GM12864 (cell line): ENCODE measurements around the gene SHISAL2A.

Experiments used
- DNase-seq: peaks from one replicate; pipeline ENCODE4 v3.0.0-alpha.2; 2011; ENCODE audit warnings: low read depth
- H3K4me3 ChIP-seq: 2 replicates; pipeline ENCODE4 v1.5.1; 2011; ENCODE audit warnings: mild to moderate bottlenecking, low read depth, low read length, control low read depth
- TF ChIP-seq, protein P1 (sequence below): IDR thresholded peaks from 2 replicates; pipeline ENCODE4 v1.5.1; 2011; ENCODE audit warnings: low read depth, mild to moderate bottlenecking, moderate library complexity, low read length, control low read depth, inconsistent platforms; ENCODE audit errors: missing control alignments

The SHISAL2A gene

DNA sequence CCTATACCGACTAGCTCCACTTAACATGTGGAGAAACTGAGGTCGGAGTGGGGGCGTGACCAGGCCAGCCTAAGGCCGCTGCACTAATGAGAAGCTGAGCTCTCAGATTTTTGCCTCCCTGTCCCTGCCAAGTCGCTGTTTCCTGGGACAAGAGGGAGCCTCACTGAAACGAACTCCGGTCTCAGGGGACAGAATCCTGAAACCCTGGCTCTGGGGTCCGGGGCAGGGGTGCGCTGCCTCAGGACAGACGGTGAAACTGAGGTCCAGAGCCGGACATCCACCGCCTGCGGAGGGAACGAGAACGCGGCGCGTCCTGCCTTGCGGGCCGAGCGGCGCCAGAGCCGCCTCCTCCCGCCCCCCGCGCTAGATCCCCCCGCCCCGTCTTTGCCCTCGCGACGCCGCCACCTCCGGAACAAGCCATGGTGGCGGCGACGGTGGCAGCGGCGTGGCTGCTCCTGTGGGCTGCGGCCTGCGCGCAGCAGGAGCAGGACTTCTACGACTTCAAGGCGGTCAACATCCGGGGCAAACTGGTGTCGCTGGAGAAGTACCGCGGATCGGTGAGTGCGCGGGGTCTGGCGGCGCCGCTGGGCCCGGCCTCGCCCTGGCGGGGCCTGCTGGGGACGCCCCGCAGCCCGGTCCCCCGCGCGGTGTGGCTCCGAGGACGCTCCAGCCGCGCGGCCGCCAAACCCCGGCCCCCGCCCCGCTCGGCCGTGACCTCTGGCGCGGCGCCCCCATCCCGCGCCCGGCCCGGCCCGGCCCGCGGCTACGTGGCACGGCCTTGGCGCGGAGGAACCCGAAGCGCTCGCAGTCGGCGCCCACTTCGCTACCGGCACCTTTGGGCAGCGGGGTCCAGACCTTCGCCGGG is 30.7 kb upstream of the SHISAL2A start, which contains the start of gene GPX7:
Gene GPX7, plus strand, starts transcription at position 381 of the 865 bp plus-strand sequence. Its CDS starts 39 bp downstream, at position 420.
- H3K4me3 ChIP-seq, result peak within 1 kb of the TSS; percentile 50
- TF ChIP-seq, protein P1, sequence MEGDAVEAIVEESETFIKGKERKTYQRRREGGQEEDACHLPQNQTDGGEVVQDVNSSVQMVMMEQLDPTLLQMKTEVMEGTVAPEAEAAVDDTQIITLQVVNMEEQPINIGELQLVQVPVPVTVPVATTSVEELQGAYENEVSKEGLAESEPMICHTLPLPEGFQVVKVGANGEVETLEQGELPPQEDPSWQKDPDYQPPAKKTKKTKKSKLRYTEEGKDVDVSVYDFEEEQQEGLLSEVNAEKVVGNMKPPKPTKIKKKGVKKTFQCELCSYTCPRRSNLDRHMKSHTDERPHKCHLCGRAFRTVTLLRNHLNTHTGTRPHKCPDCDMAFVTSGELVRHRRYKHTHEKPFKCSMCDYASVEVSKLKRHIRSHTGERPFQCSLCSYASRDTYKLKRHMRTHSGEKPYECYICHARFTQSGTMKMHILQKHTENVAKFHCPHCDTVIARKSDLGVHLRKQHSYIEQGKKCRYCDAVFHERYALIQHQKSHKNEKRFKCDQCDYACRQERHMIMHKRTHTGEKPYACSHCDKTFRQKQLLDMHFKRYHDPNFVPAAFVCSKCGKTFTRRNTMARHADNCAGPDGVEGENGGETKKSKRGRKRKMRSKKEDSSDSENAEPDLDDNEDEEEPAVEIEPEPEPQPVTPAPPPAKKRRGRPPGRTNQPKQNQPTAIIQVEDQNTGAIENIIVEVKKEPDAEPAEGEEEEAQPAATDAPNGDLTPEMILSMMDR, result no peak
- DNase-seq, result no peak

DNA sequence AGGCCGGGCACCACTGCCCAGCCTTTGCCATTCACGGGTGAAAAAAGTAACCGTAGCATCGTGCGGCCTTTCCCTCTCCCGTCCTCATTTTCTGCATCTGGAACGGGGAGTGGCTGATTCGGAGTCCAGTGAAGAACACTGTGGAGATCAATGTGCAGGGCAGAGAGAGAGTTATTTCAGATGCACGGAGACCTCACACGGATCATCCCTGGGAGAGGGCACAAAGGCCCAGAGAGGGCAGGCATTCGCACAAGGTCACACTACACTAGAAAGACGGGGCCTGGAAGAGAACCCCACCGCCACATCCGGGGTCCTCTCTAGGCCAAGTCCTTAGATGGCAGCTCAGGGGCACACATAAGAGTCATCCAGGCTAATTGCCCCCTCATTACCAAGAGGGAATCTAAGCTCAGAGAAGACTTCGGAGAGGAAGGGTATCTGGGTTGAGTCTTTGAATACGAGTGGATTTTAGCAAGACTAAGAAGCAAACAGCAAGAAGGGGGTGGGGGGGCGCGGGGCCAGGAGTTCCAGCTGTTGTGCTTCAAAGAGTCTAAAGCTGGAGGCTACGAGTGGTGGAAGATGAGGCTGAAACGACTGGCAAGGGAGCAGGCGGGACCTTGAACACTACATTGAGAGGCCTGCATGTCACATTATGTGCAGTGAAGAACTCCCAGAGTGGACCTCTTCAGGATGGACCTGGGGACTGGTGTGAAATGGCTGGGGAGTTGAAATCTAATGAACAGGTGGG is 29.9 kb upstream of the SHISAL2A start:
- H3K4me3 ChIP-seq, result peak overlapping the region; percentile 50
- no peak for DNase-seq
- TF ChIP-seq, protein P1, result no peak

GRCh38 chr1:52603630-52604029 is 29.3 kb upstream of the SHISAL2A start:
- DNase-seq, result no peak
- TF ChIP-seq, protein P1, result no peak
- no peak overlapping the region for H3K4me3 ChIP-seq

DNA sequence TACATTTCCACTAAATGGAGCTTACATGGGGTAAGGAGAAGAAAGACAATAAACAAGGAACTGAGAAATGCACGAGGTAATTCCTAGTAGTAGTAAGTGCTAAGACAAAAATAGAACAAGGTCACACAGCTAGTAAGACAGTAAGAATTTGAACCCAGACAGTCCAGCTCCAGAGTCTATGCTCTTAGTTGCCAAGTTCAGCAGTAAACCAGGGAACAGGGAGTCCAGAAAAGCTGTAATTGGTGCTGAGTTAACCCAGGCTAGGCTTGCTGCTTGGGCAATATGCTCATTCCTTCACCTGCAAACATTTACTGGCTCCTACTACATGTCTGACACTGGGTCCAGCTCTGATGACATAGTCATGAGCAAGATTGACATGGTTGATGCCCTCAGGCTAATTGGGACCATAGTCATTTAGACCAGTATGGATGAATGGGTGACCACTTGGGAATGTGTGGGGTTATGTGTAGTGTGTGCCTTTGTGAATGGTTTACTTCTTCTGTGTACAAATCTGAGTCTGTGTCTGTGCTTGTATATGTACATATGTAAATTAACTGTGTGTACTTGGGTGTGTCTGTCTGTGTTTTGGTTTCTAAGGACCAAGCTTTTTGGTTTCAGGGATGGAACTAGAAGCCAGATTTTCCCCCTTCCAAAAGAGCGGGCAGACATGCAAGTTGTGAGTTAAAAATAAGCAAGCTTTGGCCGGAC is 28.8 kb upstream of the SHISAL2A start:
- TF ChIP-seq, protein P1, result no peak
- H3K4me3 ChIP-seq, result no peak overlapping the region
- DNase-seq, result no peak

DNA sequence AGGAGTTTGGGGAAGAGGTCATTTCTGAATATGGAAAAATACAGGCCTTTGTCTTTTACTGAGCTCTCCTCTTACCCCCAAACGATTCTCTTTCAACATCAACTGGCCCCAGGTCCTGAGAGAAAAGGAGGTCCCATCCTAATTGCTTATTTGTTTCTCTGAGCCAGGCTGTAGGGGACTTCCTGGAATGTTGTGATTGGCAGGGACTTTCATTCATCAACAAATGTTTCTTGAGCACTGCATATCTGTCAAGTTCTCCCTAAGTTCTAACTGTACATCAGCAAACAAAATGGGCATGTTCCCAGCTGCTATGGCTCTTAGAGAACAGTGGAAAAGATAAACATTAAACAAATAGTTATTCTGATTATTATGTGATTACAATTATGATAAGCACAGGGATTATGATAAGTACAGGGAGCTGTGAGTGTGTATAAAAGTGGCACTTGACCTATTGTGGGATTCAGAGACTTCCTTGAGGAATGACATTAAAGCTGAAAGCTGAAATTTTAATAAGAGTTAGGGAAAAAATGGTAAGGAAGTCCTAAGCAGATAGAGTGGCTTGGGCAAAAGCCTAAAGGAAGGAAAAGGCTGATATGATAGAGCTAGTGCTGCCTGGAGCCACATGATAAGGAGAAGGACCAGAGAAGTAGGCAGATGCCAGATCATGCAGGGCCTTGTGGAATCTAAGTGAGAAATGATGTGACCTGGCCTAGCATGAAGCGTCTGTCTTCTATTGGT is 19.2 kb upstream of the SHISAL2A start:
- no peak overlapping the region for H3K4me3 ChIP-seq
- no peak for DNase-seq
- TF ChIP-seq, protein P1, result no peak

- DNase-seq, result no peak
- TF ChIP-seq, protein P1, result no peak
- no peak overlapping the region for H3K4me3 ChIP-seq
Measured at GRCh38 chr1:52614671-52615070, 18.3 kb upstream of the SHISAL2A start.
